Neuronal stem cell (in vitro differentiated cells): ENCODE results near the gene KRT86. TPM values are rescaled to one million over a fixed set of nuclear protein-coding genes. Genes with fewer than 3 reads are reported as not detected.

Experiments
- DNase-seq: peaks from one replicate; pipeline ENCODE4 v3.0.0-alpha.2; 2013; ENCODE audit warnings: low spot score
- H2AFZ ChIP-seq: one replicate; pipeline ENCODE4 v1.6.1; 2013; ENCODE audit warnings: mild to moderate bottlenecking, low read length, inconsistent platforms
- H2AK5ac ChIP-seq: 2 replicates; pipeline ENCODE4 v1.6.1; 2013; ENCODE audit warnings: low read depth, mild to moderate bottlenecking, inconsistent platforms, low read length, moderate library complexity, mixed read lengths
- H2BK120ac ChIP-seq: 2 replicates; pipeline ENCODE4 v1.6.1; 2013; ENCODE audit warnings: low read depth, mild to moderate bottlenecking, inconsistent platforms, low read length, moderate library complexity, mixed read lengths
- H2BK12ac ChIP-seq: one replicate; pipeline ENCODE4 v1.6.1; 2013; ENCODE audit warnings: low read length, inconsistent platforms
- H2BK15ac ChIP-seq: 2 replicates; pipeline ENCODE4 v1.6.1; 2013; ENCODE audit warnings: mild to moderate bottlenecking, low read length, inconsistent platforms, mixed read lengths
- H2BK5ac ChIP-seq: one replicate; pipeline ENCODE4 v1.6.1; 2013; ENCODE audit warnings: inconsistent platforms, mild to moderate bottlenecking, low read length, moderate library complexity
- H3K14ac ChIP-seq: one replicate; pipeline ENCODE4 v1.6.1; 2013; ENCODE audit warnings: low read length, inconsistent platforms
- H3K18ac ChIP-seq: 2 replicates; pipeline ENCODE4 v1.6.1; 2013; ENCODE audit warnings: low read length, inconsistent platforms
- H3K23ac ChIP-seq: 2 replicates; pipeline ENCODE4 v1.6.1; 2013; ENCODE audit warnings: low read depth, mild to moderate bottlenecking, mixed read lengths, low read length, inconsistent platforms; ENCODE audit not compliant: poor library complexity
- H3K27ac ChIP-seq: replicated peaks from 3 replicates; pipeline ENCODE4 v1.5.1; 2013; ENCODE audit warnings: low read length, inconsistent platforms
- H3K27me3 ChIP-seq, 3 experiments: 2 replicates each; pipeline ENCODE4 v1.6.1; 2013; ENCODE audit warnings: low read length in 3 of 3, mild to moderate bottlenecking in 2 of 3, inconsistent platforms in 1 of 3, low read depth in 1 of 3, mixed read lengths in 1 of 3, moderate library complexity in 1 of 3; ENCODE audit not compliant: control insufficient read depth in 3 of 3, insufficient read depth in 3 of 3
- H3K36me3 ChIP-seq, 2 donors: replicated peaks in 1 of 2; 2 replicates each; pipeline ENCODE4 v1.6.1; 2013; ENCODE audit warnings: low read length in 2 of 2; ENCODE audit not compliant: control insufficient read depth in 2 of 2, insufficient read depth in 2 of 2
- H3K4ac ChIP-seq: 2 replicates; pipeline ENCODE4 v1.6.1; 2013; ENCODE audit warnings: inconsistent platforms, mild to moderate bottlenecking, low read length, moderate library complexity
- H3K4me1 ChIP-seq, 2 donors: 1 replicate in 1 of 2; 2 replicates in 1 of 2; pipeline ENCODE4 v1.6.1; 2013; ENCODE audit warnings: low read length in 2 of 2, low read depth in 1 of 2; ENCODE audit not compliant: control insufficient read depth in 2 of 2, insufficient read depth in 1 of 2
- H3K4me2 ChIP-seq: one replicate; pipeline ENCODE4 v1.6.1; 2013; ENCODE audit warnings: mild to moderate bottlenecking, low read length, inconsistent platforms; ENCODE audit not compliant: insufficient read depth, poor library complexity, severe bottlenecking
- H3K4me3 ChIP-seq, 2 donors: 2 replicates each; pipeline ENCODE4 v1.5.1; 2013; ENCODE audit warnings: low read length in 2 of 2, mild to moderate bottlenecking in 2 of 2, inconsistent platforms in 1 of 2, moderate library complexity in 1 of 2
- H3K79me1 ChIP-seq: one replicate; pipeline ENCODE4 v1.6.1; 2013; ENCODE audit warnings: low read depth, mild to moderate bottlenecking, inconsistent platforms, low read length, moderate library complexity
- H3K9ac ChIP-seq: one replicate; pipeline ENCODE4 v1.6.1; 2013; ENCODE audit warnings: mild to moderate bottlenecking, low read depth, low read length, inconsistent platforms; ENCODE audit not compliant: poor library complexity
- H3K9me3 ChIP-seq, 2 donors: replicated peaks in 1 of 2; 2 replicates each; pipeline versions ENCODE3 to v1.6.1; 2013; ENCODE audit warnings: low read length in 2 of 2, mild to moderate bottlenecking in 2 of 2, inconsistent platforms in 1 of 2, low read depth in 1 of 2, mixed read lengths in 1 of 2, moderate library complexity in 1 of 2; ENCODE audit not compliant: control insufficient read depth in 2 of 2, insufficient read depth in 1 of 2
- H4K8ac ChIP-seq: one replicate; pipeline ENCODE4 v1.6.1; 2013; ENCODE audit warnings: low read depth, mild to moderate bottlenecking, inconsistent platforms, low read length, moderate library complexity
- H4K91ac ChIP-seq: one replicate; pipeline ENCODE4 v1.6.1; 2013; ENCODE audit warnings: low read length, low read depth, mild to moderate bottlenecking, inconsistent platforms; ENCODE audit not compliant: poor library complexity
- WGBS, 2 donors: extraction: QIAGEN DNeasy Blood & Tissue Kit; methylation state at CpG; one replicate each; pipeline ENCODE4 v1.1.7; 2013; ENCODE audit warnings: missing lambda C conversion rate in 2 of 2, mixed read lengths in 1 of 2; ENCODE audit not compliant: insufficient read length in 2 of 2, insufficient replicate concordance in 1 of 2; ENCODE audit errors: extremely low coverage in 2 of 2; 5-methylcytosine and 5-hydroxymethylcytosine counted together
- polyA plus RNA-seq, 2 experiments: library from polyadenylated mRNA; stranded (reverse); fragments of 200-250 nt; gene quantifications; one replicate each; pipeline ENCODE4 v1.2.3, GENCODE V29; 2013

KRT86 gene
- polyA plus RNA-seq (2013, experiment 1 of 2) = 0.06 TPM
- 0.08 TPM for polyA plus RNA-seq (2013, experiment 2 of 2)

GRCh38 chr12:52274521-52275120 lies at the start of gene KRT86:
KRT86 (plus strand) TSS chr12:52274645; CDS start chr12:52301917, 27,272 bp downstream.
- H3K4me1 ChIP-seq = peaks cover 3 to 11% of the 10 kb centered on the region in 2 donors
- no peak within 1 kb of the TSS for H3K4me2 ChIP-seq
- H4K91ac ChIP-seq = no peak within 1 kb of the TSS
- H3K18ac ChIP-seq = peak within 1 kb of the TSS; percentile 2
- H3K36me3 ChIP-seq = no peaks in the 10 kb centered on the region
- no peak within 1 kb of the TSS for H3K27ac ChIP-seq
- DNase-seq = no peak
- H2AFZ ChIP-seq = no peak within 1 kb of the TSS
- H3K14ac ChIP-seq = no peak within 1 kb of the TSS
- WGBS, 2 donors = no CpG with 5 or more reads among the region's 3 CpGs
- no peak within 1 kb of the TSS for H2AK5ac ChIP-seq
- no peak within 1 kb of the TSS for H4K8ac ChIP-seq
- no peak within 1 kb of the TSS for H3K9ac ChIP-seq
- H3K4ac ChIP-seq = no peak within 1 kb of the TSS
- H3K23ac ChIP-seq = no peak within 1 kb of the TSS
- H3K4me3 ChIP-seq = no peak within 1 kb of the TSS
- H3K9me3 ChIP-seq = no peaks in the 10 kb centered on the region
- no peaks in the 10 kb centered on the region for H3K79me1 ChIP-seq
- H2BK15ac ChIP-seq = no peak within 1 kb of the TSS
- H3K27me3 ChIP-seq = peaks cover 0 to 13% (median 2%) of the 10 kb centered on the region in 3 experiments
- no peak within 1 kb of the TSS for H2BK12ac ChIP-seq
- H2BK120ac ChIP-seq = no peak within 1 kb of the TSS
- peak within 1 kb of the TSS; percentile 56 for H2BK5ac ChIP-seq

- no peak overlapping the region for H2BK5ac ChIP-seq
- H3K9ac ChIP-seq = no peak overlapping the region
- peaks cover 0 to 19% (median 0%) of the 10 kb centered on the region in 3 experiments for H3K27me3 ChIP-seq
- no peak for DNase-seq
- H3K36me3 ChIP-seq = no peaks in the 10 kb centered on the region
- no peak overlapping the region for H3K23ac ChIP-seq
- H2BK12ac ChIP-seq = no peak overlapping the region
- no peak overlapping the region for H2BK15ac ChIP-seq
- no peak overlapping the region for H3K27ac ChIP-seq
- no peak overlapping the region for H4K91ac ChIP-seq
- H3K79me1 ChIP-seq = no peaks in the 10 kb centered on the region
- no peak overlapping the region for H2BK120ac ChIP-seq
- WGBS, 2 donors = no CpG with 5 or more reads among the region's 4 CpGs
- no peak overlapping the region for H4K8ac ChIP-seq
- H3K14ac ChIP-seq = no peak overlapping the region
- no peak overlapping the region for H3K4me2 ChIP-seq
- peaks cover 0 to 3% of the 10 kb centered on the region in 2 donors for H3K4me1 ChIP-seq
- no peak overlapping the region for H2AK5ac ChIP-seq
- H2AFZ ChIP-seq = no peak overlapping the region
- H3K4ac ChIP-seq = no peak overlapping the region
- H3K4me3 ChIP-seq = no peak overlapping the region
- no peaks in the 10 kb centered on the region for H3K9me3 ChIP-seq
- H3K18ac ChIP-seq = no peak overlapping the region
These were observed 48.7 kb upstream of the KRT86 start for GRCh38 chr12:52225752-52226151.

GRCh38 chr12:52226446-52226845 lies 48.0 kb upstream of the KRT86 start:
- Histone ChIP-seq H3K18ac (no peak overlapping the region), H2AFZ (no peak overlapping the region), H2BK120ac (no peak overlapping the region), H3K14ac (no peak overlapping the region), H2BK12ac (no peak overlapping the region), H3K9me3 (no peaks in the 10 kb centered on the region), H3K79me1 (no peaks in the 10 kb centered on the region), H3K4ac (no peak overlapping the region), H3K4me1 (peaks cover 0 to 5% of the 10 kb centered on the region in 2 donors), H3K27me3 (peaks cover 0 to 24% (median 0%) of the 10 kb centered on the region in 3 experiments), H3K23ac (no peak overlapping the region), H3K36me3 (no peaks in the 10 kb centered on the region), H2AK5ac (no peak overlapping the region), H3K27ac (no peak overlapping the region), H2BK5ac (no peak overlapping the region), H2BK15ac (no peak overlapping the region), H3K4me2 (no peak overlapping the region), H4K91ac (no peak overlapping the region), H3K4me3 (no peak overlapping the region), H4K8ac (no peak overlapping the region), H3K9ac (no peak overlapping the region)
- no CpG with 5 or more reads among the region's 4 CpGs for WGBS, 2 donors
- no peak for DNase-seq

- Histone ChIP-seq H2BK5ac (no peak overlapping the region), H2BK15ac (no peak overlapping the region), H3K4me2 (no peak overlapping the region), H4K8ac (no peak overlapping the region), H3K4me1 (peaks cover 0 to 7% of the 10 kb centered on the region in 2 donors), H3K79me1 (no peaks in the 10 kb centered on the region), H3K4me3 (no peak overlapping the region), H4K91ac (no peak overlapping the region), H3K36me3 (no peaks in the 10 kb centered on the region), H3K4ac (no peak overlapping the region), H2AK5ac (no peak overlapping the region), H2BK120ac (no peak overlapping the region), H3K27ac (no peak overlapping the region), H3K27me3 (peaks cover 4 to 34% (median 10%) of the 10 kb centered on the region in 3 experiments), H3K14ac (no peak overlapping the region), H3K23ac (no peak overlapping the region), H3K9ac (no peak overlapping the region), H2BK12ac (no peak overlapping the region), H3K9me3 (no peaks in the 10 kb centered on the region), H2AFZ (no peak overlapping the region), H3K18ac (no peak overlapping the region)
- no peak for DNase-seq
- WGBS, 2 donors = no CpG with 5 or more reads among the region's 5 CpGs
These were observed 46.8 kb upstream of the KRT86 start for GRCh38 chr12:52227606-52228166.
